ENCODE data around the gene FOXD1. TPM values are rescaled to one million over a fixed set of nuclear protein-coding genes. Genes with fewer than 3 reads are reported as not detected.

FOXD1 gene
- total RNA-seq, 4 donors from 2014 or later: 0.48 to 3.5 (median 1.5) TPM; not detected in 1

- no peaks in the 10 kb centered on the region for H3K9me3 ChIP-seq
- intact Hi-C loops (cut with DNase I): loop anchor here (10.0 kb wide), 1 partner anchor 143 kb away; no protein-coding TSS in a partner anchor
- WGBS, 2 donors: 0% methylated on average over 2 to 6 of the region's 127 CpGs
- H3K4me1 ChIP-seq: peaks cover 18 to 55% (median 23%) of the 10 kb centered on the region in 3 donors
- no peaks in the 10 kb centered on the region for H3K36me3 ChIP-seq
- DNase-seq: no peak
- H3K27ac ChIP-seq: peak overlapping the region; percentile 72 to 89 (median 79)
- peaks cover 25 to 99% (median 57%) of the 10 kb centered on the region in 4 donors for H3K27me3 ChIP-seq
- no peak for TF ChIP-seq CTCF (IDR thresholded peaks at IDR 0.05)
- no peak for TF ChIP-seq POLR2A (IDR thresholded peaks at IDR 0.05)
- peak overlapping the region; percentile 39 to 77 (median 52) for H3K4me3 ChIP-seq
Observed at GRCh38 chr5:73447530-73448462, 781 bp downstream of the FOXD1 start.

GRCh38 chr5:73446631-73447529 is 1.7 kb downstream of the FOXD1 start:
- Histone ChIP-seq H3K27ac (peak overlapping the region; percentile 26 to 89 (median 70)), H3K27me3 (peaks cover 23 to 99% (median 58%) of the 10 kb centered on the region in 4 donors), H3K9me3 (no peaks in the 10 kb centered on the region), H3K4me1 (peaks cover 18 to 53% (median 23%) of the 10 kb centered on the region in 3 donors), H3K36me3 (no peaks in the 10 kb centered on the region), H3K4me3 (peak overlapping the region; percentile 13 to 77 (median 52))
- intact Hi-C loops (cut with DNase I): loop anchor here (10.0 kb wide), 1 partner anchor 142 kb away; no protein-coding TSS in a partner anchor
- WGBS, 2 donors: 4 to 18% methylated on average over 11 to 26 of the region's 119 CpGs
- no peak for DNase-seq
- TF ChIP-seq CTCF (IDR thresholded peaks at IDR 0.05) (no peak), POLR2A (IDR thresholded peaks at IDR 0.05) (no peak)

GRCh38 chr5:73445665-73446630 is 2.6 kb downstream of the FOXD1 start:
- DNase-seq: no peak
- no peaks in the 10 kb centered on the region for H3K9me3 ChIP-seq
- intact Hi-C loops (cut with DNase I): loop anchor here (10.0 kb wide), 1 partner anchor 141 kb away; no protein-coding TSS in a partner anchor
- H3K4me3 ChIP-seq: peak overlapping the region; percentile 13 to 77 (median 46)
- WGBS, 2 donors: 31 to 37% methylated on average over 7 of the region's 7 CpGs
- no peaks in the 10 kb centered on the region for H3K36me3 ChIP-seq
- TF ChIP-seq POLR2A (IDR thresholded peaks at IDR 0.05) (no peak), CTCF (IDR thresholded peaks at IDR 0.05) (no peak)
- H3K4me1 ChIP-seq: peaks cover 14 to 44% (median 15%) of the 10 kb centered on the region in 3 donors
- peak overlapping the region in 3 of 4 donors; percentile 54 to 89 (median 85) for H3K27ac ChIP-seq
- peaks cover 18 to 99% (median 51%) of the 10 kb centered on the region in 4 donors for H3K27me3 ChIP-seq
